GM19023 (cell line): ENCODE results near the gene FRK.
"Not testable (repeated sequence)": the region's sequence is repeated elsewhere in the genome, so short reads cannot be mapped to it uniquely, and the experiment has no call there.

Experiments used
- ATAC-seq: cut with Tn5 transposase; IDR thresholded peaks from one replicate; pipeline ENCODE4 v1.9.1; 2021; ENCODE audit warnings: mild to moderate bottlenecking, moderate library complexity; ENCODE audit not compliant: unreplicated experiment

FRK gene

DNA sequence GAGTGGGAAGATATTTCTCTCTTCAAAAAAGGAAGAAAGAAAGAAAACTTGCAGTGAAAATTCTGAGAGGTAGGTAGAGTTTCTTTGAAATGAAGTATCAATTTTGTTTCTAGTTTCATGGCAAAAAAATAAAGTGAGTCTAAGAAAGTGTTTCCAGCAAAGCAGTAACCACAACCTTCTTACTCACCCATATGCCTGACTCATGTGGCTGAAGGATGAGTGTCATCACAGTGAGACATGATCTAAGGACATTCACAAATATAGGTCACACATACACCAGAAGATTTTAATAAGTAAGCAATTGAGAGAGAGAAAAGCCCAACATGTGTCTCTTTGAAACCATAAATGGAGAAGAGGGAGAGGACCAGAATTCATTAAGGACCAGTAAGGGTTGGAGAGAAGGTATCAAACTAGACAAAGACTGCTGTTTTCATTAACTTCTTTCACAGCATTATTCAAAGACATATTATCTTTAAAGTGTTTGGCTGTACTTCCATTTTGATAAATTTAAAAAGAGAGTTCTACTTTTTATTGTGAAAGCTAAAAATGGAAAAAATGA lies 169.5 kb downstream of the FRK start:
- ATAC-seq: peak; percentile 98

DNA sequence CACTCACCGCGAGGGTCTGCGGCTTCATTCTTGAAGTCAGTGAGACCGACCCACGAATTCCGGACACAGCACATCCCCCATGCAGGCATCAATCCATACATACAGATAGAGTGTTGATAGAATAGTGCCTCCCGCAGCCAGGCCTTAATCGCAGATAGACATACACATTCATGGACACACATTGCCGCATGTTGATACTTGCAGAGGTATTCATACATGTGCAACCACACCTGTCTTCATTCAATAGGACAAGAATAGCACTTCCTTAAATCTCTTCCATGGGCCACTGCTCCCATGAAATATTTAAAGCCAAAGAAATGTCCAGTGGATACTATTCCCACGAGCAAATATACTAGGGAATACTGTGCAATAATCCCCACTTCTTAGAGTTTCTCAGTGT lies 170.5 kb downstream of the FRK start:
- ATAC-seq: no peak

DNA sequence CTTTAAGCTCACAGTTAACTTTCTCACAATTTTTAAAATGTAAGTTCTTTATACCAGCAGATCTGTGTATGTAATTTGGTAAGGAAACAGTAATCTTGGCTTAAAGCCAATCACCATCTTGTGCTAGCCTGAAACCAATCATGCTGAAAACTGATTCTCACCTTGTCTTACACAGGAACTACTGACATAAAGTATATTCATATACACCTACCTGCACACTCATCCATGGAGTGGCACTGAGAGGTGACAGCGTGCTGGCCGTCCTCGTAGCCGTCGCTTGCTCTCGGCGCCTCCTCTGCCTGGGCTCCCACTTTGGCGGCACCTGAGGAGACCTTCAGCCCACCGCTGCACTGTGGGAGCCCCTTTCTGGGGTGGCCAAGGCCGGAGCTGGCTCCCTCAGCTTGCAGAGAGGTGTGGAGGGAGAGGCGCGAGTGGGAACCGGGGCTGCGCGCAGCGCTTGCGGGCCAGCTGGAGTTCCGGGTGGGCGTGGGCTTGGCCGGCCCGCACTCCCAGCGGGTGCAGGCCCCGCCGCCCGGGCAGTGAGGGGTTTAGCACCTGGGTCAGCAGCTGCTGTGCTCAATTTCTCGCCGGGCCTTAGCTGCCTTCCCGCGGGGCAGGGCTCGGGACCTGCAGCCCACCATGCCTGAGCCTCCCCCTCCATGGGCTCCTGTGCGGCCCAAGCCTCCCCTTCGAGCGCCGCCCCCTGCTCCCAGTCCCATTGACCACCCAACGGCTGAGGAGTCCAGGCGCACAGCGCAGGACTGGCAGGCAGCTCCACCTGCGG lies 171.8 kb downstream of the FRK start:
- not testable (repeated sequence) for ATAC-seq

DNA sequence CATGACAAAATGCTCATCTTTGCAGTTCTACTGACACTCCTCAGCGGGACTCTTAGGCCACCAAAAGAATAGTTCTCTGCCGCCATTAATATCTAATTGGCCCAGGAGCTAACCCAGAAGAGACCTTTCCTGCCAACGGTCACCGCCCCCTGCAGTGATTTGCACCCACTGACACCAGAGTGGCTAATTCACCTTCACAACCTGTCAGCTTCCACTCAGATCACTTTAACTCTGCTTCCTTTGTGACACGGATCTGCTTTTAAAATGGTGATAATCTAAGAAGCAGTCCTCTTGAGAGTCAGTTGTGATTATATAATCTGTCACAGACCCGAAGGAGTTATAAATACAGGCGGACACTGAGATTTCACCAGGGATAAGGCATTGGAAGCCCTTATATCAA lies 172.8 kb downstream of the FRK start:
- no peak for ATAC-seq

DNA sequence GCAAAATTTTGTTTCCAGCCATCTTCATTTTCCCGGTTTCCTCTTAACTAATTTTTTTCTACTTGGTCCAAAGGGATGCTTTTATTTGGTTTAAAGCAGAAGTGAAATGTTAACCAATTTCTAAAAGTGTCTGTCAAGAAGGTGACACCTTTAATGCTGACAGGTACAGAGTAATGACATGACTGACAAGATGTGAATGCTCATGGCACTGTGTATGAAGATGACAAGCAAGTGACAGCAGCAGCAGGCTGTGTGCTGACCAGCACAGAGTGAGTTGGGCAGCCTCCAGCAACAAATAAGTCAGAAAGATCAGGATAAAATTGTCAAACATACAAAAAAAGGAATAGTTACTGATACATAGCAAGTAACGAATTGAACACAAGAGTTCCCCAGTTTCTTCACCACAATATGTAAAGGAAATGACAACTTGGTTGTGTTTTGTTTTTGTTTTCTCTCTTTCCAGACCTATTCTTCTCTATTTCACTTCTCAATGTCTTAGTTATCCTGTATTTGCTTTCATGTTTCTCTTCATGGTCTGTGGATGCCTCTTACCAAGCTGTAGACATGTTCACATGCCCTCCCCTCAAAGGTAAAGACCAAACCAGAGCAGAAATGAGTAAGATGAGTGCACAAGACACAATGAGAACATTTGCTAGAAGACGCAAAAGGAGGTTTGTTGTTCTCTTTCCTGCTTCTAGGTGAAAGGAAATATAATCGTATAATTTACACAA lies 174.9 kb downstream of the FRK start:
- peak; percentile 61 for ATAC-seq

DNA sequence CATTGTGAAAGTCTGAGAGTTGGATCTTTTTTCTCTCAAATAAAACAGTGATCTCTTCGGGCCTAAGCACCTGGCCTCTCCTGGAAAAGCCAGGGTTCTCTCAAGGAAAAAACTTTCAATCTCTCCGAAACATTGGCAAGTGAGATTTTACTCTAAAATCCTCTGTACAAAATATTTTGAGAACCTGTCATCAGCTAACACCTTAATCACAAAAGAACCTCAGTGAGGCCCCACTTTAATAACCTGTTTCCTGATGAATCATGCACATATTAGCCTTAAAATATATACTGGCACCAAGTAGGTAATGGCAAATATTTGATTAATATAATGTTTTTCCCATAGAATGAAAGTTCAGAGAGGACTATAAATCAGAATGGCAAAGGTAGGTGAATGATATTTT lies 177.9 kb downstream of the FRK start:
- no peak for ATAC-seq

DNA sequence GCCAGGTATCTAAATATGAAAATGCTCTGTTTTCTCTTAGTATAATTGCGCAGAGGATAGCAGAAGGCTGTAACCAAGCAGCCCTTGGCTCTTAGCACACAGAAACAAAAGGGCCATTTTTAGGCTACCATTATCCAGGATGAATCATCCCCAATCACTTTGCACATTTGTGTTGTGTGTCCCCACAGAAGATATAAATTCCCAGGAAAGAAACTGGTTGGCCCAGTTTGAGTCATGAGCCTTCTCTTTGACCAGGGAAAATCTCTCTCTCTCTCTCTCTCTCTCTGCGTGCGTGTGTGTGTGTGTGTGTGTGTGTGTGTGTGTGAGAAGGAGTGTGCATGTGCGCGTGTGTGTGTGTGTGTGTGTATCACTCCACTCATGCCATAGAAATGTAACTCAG lies 178.5 kb downstream of the FRK start:
- no peak for ATAC-seq
